Measurements from ENCODE around the gene NUDT19.
A peak's percentile ranks its signal among the peaks of the same experiment; 100 is the strongest.

- TF ChIP-seq, protein P1, sequence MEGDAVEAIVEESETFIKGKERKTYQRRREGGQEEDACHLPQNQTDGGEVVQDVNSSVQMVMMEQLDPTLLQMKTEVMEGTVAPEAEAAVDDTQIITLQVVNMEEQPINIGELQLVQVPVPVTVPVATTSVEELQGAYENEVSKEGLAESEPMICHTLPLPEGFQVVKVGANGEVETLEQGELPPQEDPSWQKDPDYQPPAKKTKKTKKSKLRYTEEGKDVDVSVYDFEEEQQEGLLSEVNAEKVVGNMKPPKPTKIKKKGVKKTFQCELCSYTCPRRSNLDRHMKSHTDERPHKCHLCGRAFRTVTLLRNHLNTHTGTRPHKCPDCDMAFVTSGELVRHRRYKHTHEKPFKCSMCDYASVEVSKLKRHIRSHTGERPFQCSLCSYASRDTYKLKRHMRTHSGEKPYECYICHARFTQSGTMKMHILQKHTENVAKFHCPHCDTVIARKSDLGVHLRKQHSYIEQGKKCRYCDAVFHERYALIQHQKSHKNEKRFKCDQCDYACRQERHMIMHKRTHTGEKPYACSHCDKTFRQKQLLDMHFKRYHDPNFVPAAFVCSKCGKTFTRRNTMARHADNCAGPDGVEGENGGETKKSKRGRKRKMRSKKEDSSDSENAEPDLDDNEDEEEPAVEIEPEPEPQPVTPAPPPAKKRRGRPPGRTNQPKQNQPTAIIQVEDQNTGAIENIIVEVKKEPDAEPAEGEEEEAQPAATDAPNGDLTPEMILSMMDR (IDR thresholded peaks at IDR 0.05): no peak
- peak in 1 of 2 donors; percentile 65 for TF ChIP-seq POLR2AphosphoS5 (IDR thresholded peaks at IDR 0.05; ENCODE audit: insufficient read depth in 1 of 2, low read depth in 1 of 2)
Measured at GRCh38 chr19:32691291-32691951, at the start of gene NUDT19.

Data from vagina (tissue), 2 donors.